SU-DHL-6 (cell line): ENCODE data around the gene IL33.

Source experiments
- H2AFZ ChIP-seq: fragments of 200-600 bp; sonication (generic); 2 replicates; pipeline ENCODE4 v1.6.1; 2014; ENCODE audit warnings: low read depth, mild to moderate bottlenecking, moderate library complexity, mixed read lengths, antibody characterized with exemption, low read length; ENCODE audit not compliant: severe bottlenecking
- H3F3A ChIP-seq: fragments of 200-600 bp; shearing (Covaris generic); 2 replicates; pipeline ENCODE4 v1.6.0; 2016; ENCODE audit warnings: antibody characterized with exemption, mild to moderate bottlenecking; ENCODE audit not compliant: insufficient read depth
- H3K27ac ChIP-seq: fragments of 200-600 bp; sonication (generic); 2 replicates; pipeline ENCODE4 v1.5.1; 2016; ENCODE audit warnings: low read depth, mild to moderate bottlenecking, low read length, moderate library complexity, mixed read lengths
- H3K27me3 ChIP-seq: fragments of 200-600 bp; sonication (generic), shearing (Covaris generic); 2 replicates; pipeline ENCODE4 v1.6.0; 2014; ENCODE audit warnings: mild to moderate bottlenecking, low read length
- H3K36me3 ChIP-seq: fragments of 200-600 bp; sonication (generic); 2 replicates; pipeline ENCODE4 v1.6.1; 2014; ENCODE audit warnings: mild to moderate bottlenecking, low read length, mixed read lengths
- H3K4me2 ChIP-seq: fragments of 300-600, 200-600 bp; shearing (Covaris generic), sonication (generic); 2 replicates; pipeline ENCODE4 v1.6.0; 2014; ENCODE audit warnings: low read length, low read depth, mild to moderate bottlenecking; ENCODE audit not compliant: poor library complexity, severe bottlenecking
- H3K4me3 ChIP-seq: fragments of 200-600 bp; sonication (generic); 2 replicates; pipeline ENCODE4 v1.5.1; 2014; ENCODE audit warnings: antibody characterized with exemption, low read length, mild to moderate bottlenecking, mixed read lengths; ENCODE audit not compliant: insufficient read depth, poor library complexity, severe bottlenecking
- H3K79me2 ChIP-seq: fragments of 200-600 bp; sonication (generic); 2 replicates; pipeline ENCODE4 v1.6.1; 2014; ENCODE audit warnings: mild to moderate bottlenecking, low read length, moderate library complexity; ENCODE audit not compliant: insufficient read depth
- H3K9ac ChIP-seq: fragments of 200-600 bp; sonication (generic); 2 replicates; pipeline ENCODE4 v1.7.0; 2014; ENCODE audit warnings: mild to moderate bottlenecking, low read length
- H3K9me2 ChIP-seq: fragments of 200-600 bp; sonication (generic); replicated peaks from 2 replicates; pipeline ENCODE4 v1.6.1; 2014; ENCODE audit warnings: low read length; ENCODE audit not compliant: insufficient read depth
- H3K9me3 ChIP-seq: fragments of 200-600 bp; sonication (generic); 2 replicates; pipeline ENCODE4 v1.6.1; 2014; ENCODE audit warnings: low read length, mixed read lengths; ENCODE audit not compliant: insufficient read depth
- H4K20me1 ChIP-seq: fragments of 200-600 bp; sonication (generic); 2 replicates; pipeline ENCODE4 v1.6.1; 2014; ENCODE audit warnings: low read depth, mild to moderate bottlenecking, antibody characterized with exemption, low read length, moderate library complexity, mixed read lengths
- EZH2phosphoT487 ChIP-seq: fragments of 200-600 bp; sonication (generic), shearing (Covaris generic); conservative IDR thresholded peaks from 2 replicates; pipeline ENCODE4 v1.6.1; 2018; ENCODE audit warnings: mild to moderate bottlenecking, antibody characterized with exemption, low read length, moderate library complexity, mixed read lengths
- TF ChIP-seq, protein P1 (sequence below): fragments of 200-600 bp; sonication (generic); IDR thresholded peaks from one replicate; pipeline ENCODE4 v1.5.1; 2017; ENCODE audit warnings: antibody characterized with exemption, mild to moderate bottlenecking, low read length, moderate library complexity; ENCODE audit not compliant: insufficient read depth, poor library complexity, severe bottlenecking

Gene IL33

GRCh38 chr9:6219981-6220380 is 4.4 kb downstream of the IL33 start:
- Histone ChIP-seq H2AFZ (no peak overlapping the region), H3K79me2 (no peaks in the 10 kb centered on the region), H3K36me3 (no peaks in the 10 kb centered on the region), H3K27ac (no peak overlapping the region), H3K9me2 (no peaks in the 10 kb centered on the region), H3K27me3 (no peaks in the 10 kb centered on the region), H3K4me3 (no peak overlapping the region), H3K9ac (no peak overlapping the region), H3K9me3 (no peaks in the 10 kb centered on the region), H3K4me2 (no peak overlapping the region), H4K20me1 (no peaks in the 10 kb centered on the region), H3F3A (no peaks in the 10 kb centered on the region)
- TF ChIP-seq EZH2phosphoT487, result no peak
- TF ChIP-seq, protein P1, sequence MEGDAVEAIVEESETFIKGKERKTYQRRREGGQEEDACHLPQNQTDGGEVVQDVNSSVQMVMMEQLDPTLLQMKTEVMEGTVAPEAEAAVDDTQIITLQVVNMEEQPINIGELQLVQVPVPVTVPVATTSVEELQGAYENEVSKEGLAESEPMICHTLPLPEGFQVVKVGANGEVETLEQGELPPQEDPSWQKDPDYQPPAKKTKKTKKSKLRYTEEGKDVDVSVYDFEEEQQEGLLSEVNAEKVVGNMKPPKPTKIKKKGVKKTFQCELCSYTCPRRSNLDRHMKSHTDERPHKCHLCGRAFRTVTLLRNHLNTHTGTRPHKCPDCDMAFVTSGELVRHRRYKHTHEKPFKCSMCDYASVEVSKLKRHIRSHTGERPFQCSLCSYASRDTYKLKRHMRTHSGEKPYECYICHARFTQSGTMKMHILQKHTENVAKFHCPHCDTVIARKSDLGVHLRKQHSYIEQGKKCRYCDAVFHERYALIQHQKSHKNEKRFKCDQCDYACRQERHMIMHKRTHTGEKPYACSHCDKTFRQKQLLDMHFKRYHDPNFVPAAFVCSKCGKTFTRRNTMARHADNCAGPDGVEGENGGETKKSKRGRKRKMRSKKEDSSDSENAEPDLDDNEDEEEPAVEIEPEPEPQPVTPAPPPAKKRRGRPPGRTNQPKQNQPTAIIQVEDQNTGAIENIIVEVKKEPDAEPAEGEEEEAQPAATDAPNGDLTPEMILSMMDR, result no peak

DNA sequence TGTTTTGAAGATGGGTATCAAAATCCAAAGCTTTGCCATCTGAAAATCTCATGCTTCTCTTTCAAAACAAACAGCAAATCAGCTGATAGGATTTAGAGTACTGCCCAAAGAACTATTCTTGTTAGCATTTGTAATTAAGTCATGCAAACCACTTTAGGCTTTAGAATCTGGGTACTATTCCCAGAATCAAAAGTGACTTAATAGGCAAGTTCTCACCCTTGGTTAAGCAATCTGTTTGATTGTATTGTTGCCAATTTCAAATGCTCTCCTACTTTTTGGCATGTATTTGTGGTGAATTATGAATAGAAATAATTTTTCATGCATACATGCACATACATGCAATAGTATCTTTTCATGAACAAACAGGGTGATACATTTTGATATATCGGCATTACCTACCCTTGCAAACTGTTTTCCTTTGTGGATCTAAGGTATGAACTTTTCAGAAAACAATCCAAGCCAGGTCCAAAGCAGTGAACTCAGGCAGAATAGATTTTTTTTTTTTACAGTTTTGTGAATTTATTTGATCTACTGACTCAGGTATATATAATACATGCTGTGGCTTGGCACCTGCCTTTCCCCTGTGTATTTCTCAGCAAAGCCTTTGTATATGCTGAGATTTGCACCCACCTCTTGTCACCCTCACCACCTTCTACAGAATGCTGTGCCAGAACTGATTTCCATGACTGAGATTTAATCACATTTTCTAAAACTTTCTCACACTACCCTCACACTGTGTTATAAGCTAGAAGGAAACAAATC is 9.0 kb downstream of the IL33 start:
- Histone ChIP-seq H3K4me2 (no peak overlapping the region), H2AFZ (no peak overlapping the region), H3K36me3 (no peaks in the 10 kb centered on the region), H3K9ac (no peak overlapping the region), H3K79me2 (no peaks in the 10 kb centered on the region), H3F3A (no peaks in the 10 kb centered on the region), H3K9me3 (no peaks in the 10 kb centered on the region), H3K27ac (no peak overlapping the region), H4K20me1 (no peaks in the 10 kb centered on the region), H3K27me3 (no peaks in the 10 kb centered on the region), H3K4me3 (no peak overlapping the region), H3K9me2 (no peaks in the 10 kb centered on the region)
- TF ChIP-seq EZH2phosphoT487, result no peak
- TF ChIP-seq, protein P1, result no peak

DNA sequence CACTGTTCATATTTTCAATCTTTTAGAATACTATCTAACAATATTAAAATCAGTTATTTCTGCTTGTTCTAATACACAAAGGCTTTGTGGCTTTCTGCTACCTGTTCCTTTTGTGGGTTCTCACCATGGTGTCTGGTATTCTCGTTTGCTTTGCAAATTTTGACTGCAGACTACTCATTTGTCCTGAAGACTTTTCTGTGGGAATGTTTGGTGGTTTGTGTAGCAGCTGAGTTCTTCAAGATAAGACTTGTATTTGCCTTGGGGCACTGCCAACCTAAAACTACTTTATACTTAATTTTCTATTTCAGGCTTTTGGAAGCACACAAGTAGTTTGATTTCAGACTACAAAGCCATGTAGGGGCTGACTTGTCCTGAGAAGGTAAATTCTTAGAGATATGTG is 11.1 kb downstream of the IL33 start:
- Histone ChIP-seq H3K79me2 (no peaks in the 10 kb centered on the region), H3K27ac (no peak overlapping the region), H3K9me3 (no peaks in the 10 kb centered on the region), H3K4me3 (no peak overlapping the region), H3F3A (no peaks in the 10 kb centered on the region), H3K4me2 (no peak overlapping the region), H2AFZ (no peak overlapping the region), H3K27me3 (no peaks in the 10 kb centered on the region), H3K9ac (no peak overlapping the region), H4K20me1 (no peaks in the 10 kb centered on the region), H3K9me2 (no peaks in the 10 kb centered on the region), H3K36me3 (no peaks in the 10 kb centered on the region)
- TF ChIP-seq, protein P1, result no peak
- no peak for TF ChIP-seq EZH2phosphoT487
